ENCODE results near the gene MPPED1. TPM values are rescaled to one million over a fixed set of nuclear protein-coding genes. Genes with fewer than 3 reads are reported as not detected.

Gene MPPED1
- total RNA-seq, 1 experiment from 2014 or later: not detected

DNA sequence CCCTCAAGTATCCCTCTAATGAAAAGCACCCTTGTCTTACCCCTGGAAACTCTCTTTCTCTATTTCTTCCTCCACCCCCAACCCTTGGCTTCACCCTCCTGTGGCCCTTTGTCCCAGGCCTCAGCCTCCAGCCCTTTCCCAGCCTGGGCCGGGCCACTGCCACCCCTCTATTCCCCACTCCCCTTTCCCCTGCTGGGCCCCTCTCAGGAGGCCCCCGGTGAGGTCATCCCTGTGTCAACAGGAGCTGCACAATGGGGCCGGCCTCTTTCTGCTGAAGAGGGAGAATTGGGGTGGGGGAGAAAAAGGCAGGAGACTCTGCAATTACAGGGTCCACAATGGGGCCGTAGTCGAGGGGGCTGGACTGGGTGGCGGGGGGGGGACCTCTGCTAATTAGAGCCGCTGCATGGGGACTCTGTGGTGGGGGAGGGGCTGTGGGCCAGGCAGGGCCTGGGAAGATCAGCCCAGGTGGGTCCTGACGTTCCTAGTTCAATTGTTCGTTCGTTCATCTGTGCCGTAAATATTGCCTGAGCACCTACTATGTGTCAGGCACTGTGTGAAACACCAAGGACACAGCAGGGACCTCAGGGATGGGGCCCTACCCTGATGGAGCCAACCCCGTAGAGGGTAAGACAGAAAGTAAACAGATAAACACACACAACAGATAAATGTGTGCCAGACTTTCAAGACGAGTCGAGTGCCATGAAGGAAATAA, 18.5 kb upstream of the MPPED1 start:
- TF ChIP-seq, protein P1, sequence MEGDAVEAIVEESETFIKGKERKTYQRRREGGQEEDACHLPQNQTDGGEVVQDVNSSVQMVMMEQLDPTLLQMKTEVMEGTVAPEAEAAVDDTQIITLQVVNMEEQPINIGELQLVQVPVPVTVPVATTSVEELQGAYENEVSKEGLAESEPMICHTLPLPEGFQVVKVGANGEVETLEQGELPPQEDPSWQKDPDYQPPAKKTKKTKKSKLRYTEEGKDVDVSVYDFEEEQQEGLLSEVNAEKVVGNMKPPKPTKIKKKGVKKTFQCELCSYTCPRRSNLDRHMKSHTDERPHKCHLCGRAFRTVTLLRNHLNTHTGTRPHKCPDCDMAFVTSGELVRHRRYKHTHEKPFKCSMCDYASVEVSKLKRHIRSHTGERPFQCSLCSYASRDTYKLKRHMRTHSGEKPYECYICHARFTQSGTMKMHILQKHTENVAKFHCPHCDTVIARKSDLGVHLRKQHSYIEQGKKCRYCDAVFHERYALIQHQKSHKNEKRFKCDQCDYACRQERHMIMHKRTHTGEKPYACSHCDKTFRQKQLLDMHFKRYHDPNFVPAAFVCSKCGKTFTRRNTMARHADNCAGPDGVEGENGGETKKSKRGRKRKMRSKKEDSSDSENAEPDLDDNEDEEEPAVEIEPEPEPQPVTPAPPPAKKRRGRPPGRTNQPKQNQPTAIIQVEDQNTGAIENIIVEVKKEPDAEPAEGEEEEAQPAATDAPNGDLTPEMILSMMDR (IDR thresholded peaks at IDR 0.05; ENCODE audit: unreplicated experiment): no peak
- H3K27ac Mint-ChIP-seq (ENCODE audit: low read depth, unreplicated experiment): no peak overlapping the region
- H3K27me3 Mint-ChIP-seq (ENCODE audit: insufficient read depth, unreplicated experiment): peaks cover 81% of the 10 kb centered on the region
- DNase-seq (ENCODE audit: unreplicated experiment): no peak
- H3K4me1 Mint-ChIP-seq (ENCODE audit: insufficient read depth, unreplicated experiment): no peaks in the 10 kb centered on the region
- no peaks in the 10 kb centered on the region for H3K36me3 Mint-ChIP-seq (ENCODE audit: insufficient read depth, unreplicated experiment)
- intact Hi-C loops (cut with micrococcal nuclease): no loop called here
- ChIA-PET CTCF (interaction anchor here (1.2 kb wide), 1 partner anchor 12 kb away, joined by 8 read pairs; no protein-coding TSS in a partner anchor), POLR2A (no interaction called here)
- no peak overlapping the region for H3K4me3 Mint-ChIP-seq (ENCODE audit: unreplicated experiment)
- no TSS peak for BruUV-seq (replicated peaks)
- no peaks in the 10 kb centered on the region for H3K9me3 Mint-ChIP-seq (ENCODE audit: unreplicated experiment)

DNA sequence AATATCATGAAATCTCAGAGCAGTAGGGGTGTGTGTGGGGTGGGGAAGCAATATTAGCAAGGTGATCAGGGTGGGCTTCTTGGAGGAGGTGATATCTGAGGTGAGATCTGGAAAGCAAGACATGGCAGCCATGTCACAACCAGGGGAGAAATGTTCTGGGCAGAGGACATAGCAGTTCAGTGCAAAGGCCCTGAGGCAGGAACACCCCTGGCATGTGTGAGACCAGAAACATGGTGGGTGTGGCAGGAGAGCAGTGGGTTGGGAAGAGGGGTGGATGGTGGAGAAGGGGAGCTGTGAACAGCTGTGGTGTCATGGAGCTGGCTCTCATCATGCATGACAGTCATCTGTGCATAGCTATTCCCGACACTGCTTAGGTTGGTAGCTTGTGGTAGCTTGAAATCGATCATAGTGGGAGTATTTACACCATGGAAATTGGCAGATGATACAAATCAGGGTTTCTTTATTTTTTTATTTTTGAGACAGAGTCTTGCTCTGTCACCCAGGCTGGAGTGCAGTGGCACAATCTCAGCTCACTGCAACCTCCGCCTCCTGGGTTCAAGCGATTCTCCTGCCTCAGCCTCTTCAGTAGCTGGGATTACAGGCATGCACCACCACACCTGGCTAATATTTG, 17.9 kb upstream of the MPPED1 start:
- DNase-seq (ENCODE audit: unreplicated experiment): no peak
- intact Hi-C loops (cut with micrococcal nuclease): no loop called here
- H3K27me3 Mint-ChIP-seq (ENCODE audit: insufficient read depth, unreplicated experiment): peaks cover 81% of the 10 kb centered on the region
- H3K4me1 Mint-ChIP-seq (ENCODE audit: insufficient read depth, unreplicated experiment): no peaks in the 10 kb centered on the region
- TF ChIP-seq, protein P1 (IDR thresholded peaks at IDR 0.05; ENCODE audit: unreplicated experiment): no peak
- H3K9me3 Mint-ChIP-seq (ENCODE audit: unreplicated experiment): no peaks in the 10 kb centered on the region
- H3K27ac Mint-ChIP-seq (ENCODE audit: low read depth, unreplicated experiment): no peak overlapping the region
- BruUV-seq (replicated peaks): no TSS peak
- H3K4me3 Mint-ChIP-seq (ENCODE audit: unreplicated experiment): no peak overlapping the region
- H3K36me3 Mint-ChIP-seq (ENCODE audit: insufficient read depth, unreplicated experiment): no peaks in the 10 kb centered on the region
- ChIA-PET CTCF (interaction anchor here (0.6 to 1.4 kb wide), 4 partner anchors 11 to 432 kb away, joined by 3 to 8 read pairs (median 4); no protein-coding TSS in a partner anchor), POLR2A (interaction anchor here (1.4 kb wide), 1 partner anchor 10 kb away, joined by 6 read pairs; no protein-coding TSS in a partner anchor)

DNA sequence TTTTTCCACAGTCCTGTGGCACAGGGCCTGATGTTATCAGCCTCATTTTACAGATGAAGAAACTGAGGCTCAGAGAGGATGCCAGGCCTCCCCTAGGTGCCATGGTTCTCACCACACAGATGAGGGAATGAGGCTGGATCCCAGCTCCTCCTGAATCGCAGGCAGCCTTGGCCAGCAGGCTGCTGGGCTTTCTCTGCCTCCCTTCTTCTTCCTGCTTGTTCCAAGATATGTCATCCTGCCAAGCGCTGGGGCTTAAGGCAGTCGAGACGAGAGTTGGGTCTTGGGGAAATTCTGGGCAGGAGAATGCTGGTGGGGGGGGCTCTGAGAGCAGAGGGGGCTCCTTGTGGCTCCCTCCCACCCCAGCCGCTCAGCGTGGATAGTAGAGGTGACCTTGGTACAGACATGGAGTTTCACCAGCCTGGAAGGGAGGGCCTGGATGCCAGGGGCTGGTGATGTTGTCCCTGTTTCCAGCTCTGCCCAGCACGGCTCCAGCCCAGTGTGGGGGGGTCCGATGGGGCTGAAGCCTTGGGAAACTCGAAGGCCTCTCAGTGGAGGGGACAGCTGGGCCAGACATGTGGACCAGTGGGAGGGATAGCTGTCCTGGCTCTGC, 16.6 kb upstream of the MPPED1 start:
- no peaks in the 10 kb centered on the region for H3K9me3 Mint-ChIP-seq (ENCODE audit: unreplicated experiment)
- no peak for DNase-seq (ENCODE audit: unreplicated experiment)
- TF ChIP-seq, protein P1 (IDR thresholded peaks at IDR 0.05; ENCODE audit: unreplicated experiment): no peak
- ChIA-PET POLR2A (interaction anchor here (0.6 to 1.4 kb wide), 3 partner anchors 9 to 127 kb away, joined by 3 to 6 read pairs (median 3); no protein-coding TSS in a partner anchor), CTCF (interaction anchor here (0.6 to 1.4 kb wide), 4 partner anchors 164 to 576 kb away, joined by 3 to 6 read pairs (median 4); no protein-coding TSS in a partner anchor)
- no peak overlapping the region for H3K4me3 Mint-ChIP-seq (ENCODE audit: unreplicated experiment)
- H3K27me3 Mint-ChIP-seq (ENCODE audit: insufficient read depth, unreplicated experiment): peaks cover 76% of the 10 kb centered on the region
- H3K27ac Mint-ChIP-seq (ENCODE audit: low read depth, unreplicated experiment): no peak overlapping the region
- H3K36me3 Mint-ChIP-seq (ENCODE audit: insufficient read depth, unreplicated experiment): no peaks in the 10 kb centered on the region
- no TSS peak for BruUV-seq (replicated peaks)
- intact Hi-C loops (cut with micrococcal nuclease): no loop called here
- H3K4me1 Mint-ChIP-seq (ENCODE audit: insufficient read depth, unreplicated experiment): no peaks in the 10 kb centered on the region

DNA sequence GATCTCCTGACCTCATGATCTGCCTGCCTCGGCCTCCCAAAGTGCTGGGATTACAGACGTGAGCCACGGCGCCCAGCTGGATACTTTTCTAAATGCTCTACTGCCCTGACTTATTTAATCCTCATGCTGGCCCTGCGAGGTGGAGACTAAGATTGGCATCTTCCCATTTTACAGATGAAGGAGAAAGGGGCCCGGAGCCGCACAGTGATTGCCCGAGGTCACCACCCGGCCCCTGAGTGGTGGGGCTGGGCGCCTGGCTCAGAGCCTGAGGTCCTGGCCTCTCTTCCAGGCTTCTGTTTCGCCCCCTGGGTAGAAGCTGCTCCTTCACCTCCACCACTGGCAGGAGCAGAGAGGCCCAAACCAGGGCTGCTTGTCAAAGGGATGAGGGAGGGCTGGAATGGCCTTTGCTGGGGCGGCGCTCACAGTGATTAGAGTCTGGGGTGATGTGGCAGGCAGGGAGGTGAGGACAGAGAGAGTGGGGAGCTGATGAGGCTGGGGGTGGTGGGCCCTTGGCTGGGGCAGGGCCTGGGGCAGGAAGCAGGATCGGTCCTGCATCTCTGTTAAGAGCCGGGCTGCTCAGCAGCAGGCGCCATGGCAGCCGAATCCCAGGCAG, 15.4 kb upstream of the MPPED1 start:
- no peak for DNase-seq (ENCODE audit: unreplicated experiment)
- Mint-ChIP-seq H3K9me3 (ENCODE audit: unreplicated experiment) (no peaks in the 10 kb centered on the region), H3K4me3 (ENCODE audit: unreplicated experiment) (no peak overlapping the region), H3K4me1 (ENCODE audit: insufficient read depth, unreplicated experiment) (no peaks in the 10 kb centered on the region), H3K36me3 (ENCODE audit: insufficient read depth, unreplicated experiment) (no peaks in the 10 kb centered on the region), H3K27me3 (ENCODE audit: insufficient read depth, unreplicated experiment) (peaks cover 87% of the 10 kb centered on the region), H3K27ac (ENCODE audit: low read depth, unreplicated experiment) (no peak overlapping the region)
- ChIA-PET POLR2A (interaction anchor here (0.6 kb wide), 1 partner anchor 566 kb away, joined by 3 read pairs; no protein-coding TSS in a partner anchor), CTCF (no interaction called here)
- TF ChIP-seq, protein P1 (IDR thresholded peaks at IDR 0.05; ENCODE audit: unreplicated experiment): no peak
- intact Hi-C loops (cut with micrococcal nuclease): no loop called here
- BruUV-seq (replicated peaks): no TSS peak

Data from MCF 10A (cell line).